IPS DF 6.9 (cell line): ENCODE measurements around the gene NEK5.

Experiments used
- DNase-seq: peaks from one replicate; pipeline ENCODE4 v3.0.0-alpha.2; 2013; ENCODE audit warnings: low read depth, low spot score
- H3K27ac ChIP-seq: one replicate; pipeline ENCODE4 v1.5.1; 2013; ENCODE audit warnings: low read length, control low read depth
- H3K27me3 ChIP-seq: 2 replicates; pipeline ENCODE4 v1.6.1; 2013; ENCODE audit warnings: mild to moderate bottlenecking, low read length; ENCODE audit not compliant: control insufficient read depth, insufficient read depth
- H3K36me3 ChIP-seq: 2 replicates; pipeline ENCODE4 v1.6.1; 2013; ENCODE audit warnings: low read length; ENCODE audit not compliant: control insufficient read depth, insufficient read depth
- H3K4me1 ChIP-seq: 2 replicates; pipeline ENCODE4 v1.6.1; 2013; ENCODE audit warnings: low read length; ENCODE audit not compliant: control insufficient read depth, insufficient read depth
- H3K4me3 ChIP-seq: 2 replicates; pipeline ENCODE4 v1.5.1; 2013; ENCODE audit warnings: mild to moderate bottlenecking, low read length
- H3K9me3 ChIP-seq: 2 replicates; pipeline ENCODE4 v1.6.1; 2013; ENCODE audit warnings: low read length, inconsistent platforms; ENCODE audit not compliant: control insufficient read depth, insufficient read depth
- WGBS: extraction: QIAGEN DNeasy Blood & Tissue Kit; methylation state at CpG from one replicate; pipeline ENCODE4 v1.1.7; 2013; ENCODE audit warnings: mixed read lengths, missing lambda C conversion rate; ENCODE audit not compliant: insufficient read length, insufficient coverage; 5-methylcytosine and 5-hydroxymethylcytosine counted together

Gene NEK5

GRCh38 chr13:52022356-52022755 is 106.5 kb downstream of the NEK5 start:
- Histone ChIP-seq H3K27ac (no peak overlapping the region), H3K4me3 (no peak overlapping the region), H3K9me3 (no peaks in the 10 kb centered on the region), H3K36me3 (peaks cover 3% of the 10 kb centered on the region; the same call in 1 of the 2 replicates), H3K4me1 (no peaks in the 10 kb centered on the region), H3K27me3 (no peaks in the 10 kb centered on the region)
- no CpG with 5 or more reads among the region's 2 CpGs for WGBS
- DNase-seq, result no peak

GRCh38 chr13:52020191-52020590 is 108.7 kb downstream of the NEK5 start:
- peaks cover 7% of the 10 kb centered on the region; the same call in 1 of the 2 replicates for H3K36me3 ChIP-seq

GRCh38 chr13:52016296-52016695 is 112.6 kb downstream of the NEK5 start:
- DNase-seq, result no peak
- H3K36me3 ChIP-seq, result peaks cover 7% of the 10 kb centered on the region; the same call in 1 of the 2 replicates
- no peaks in the 10 kb centered on the region for H3K9me3 ChIP-seq
- H3K27me3 ChIP-seq, result no peaks in the 10 kb centered on the region
- no peak overlapping the region for H3K27ac ChIP-seq
- no CpG with 5 or more reads among the region's 3 CpGs for WGBS
- no peaks in the 10 kb centered on the region for H3K4me1 ChIP-seq
- H3K4me3 ChIP-seq, result no peak overlapping the region

More at GRCh38 chr13:52020191-52020590, 108.7 kb downstream of the NEK5 start:
- H3K9me3 ChIP-seq, result no peaks in the 10 kb centered on the region
- H3K4me1 ChIP-seq, result no peaks in the 10 kb centered on the region
- DNase-seq, result no peak
- no peak overlapping the region for H3K4me3 ChIP-seq
- H3K27ac ChIP-seq, result no peak overlapping the region
- no CpG with 5 or more reads among the region's 3 CpGs for WGBS
- H3K27me3 ChIP-seq, result no peaks in the 10 kb centered on the region

- H3K4me1 ChIP-seq, result 0 out of 2 replicates have a peak, but pooled peaks cover 2% of the 10 kb centered on the region
- H3K9me3 ChIP-seq, result no peaks in the 10 kb centered on the region
- H3K36me3 ChIP-seq, result peaks cover 4% of the 10 kb centered on the region; the same call in 1 of the 2 replicates
- WGBS, result no CpG with 5 or more reads among the region's 8 CpGs
- H3K27ac ChIP-seq, result no peak overlapping the region
- peak overlapping the region; percentile 99; the same call in 1 of the 2 replicates for H3K4me3 ChIP-seq
- no peak for DNase-seq
- H3K27me3 ChIP-seq, result peaks cover 7% of the 10 kb centered on the region
These were observed 116.4 kb downstream of the NEK5 start for GRCh38 chr13:52012512-52012836.

- DNase-seq, result peak; percentile 96
- Histone ChIP-seq H3K9me3 (no peaks in the 10 kb centered on the region), H3K4me1 (0 out of 2 replicates have a peak, but pooled peaks cover 2% of the 10 kb centered on the region), H3K4me3 (peak within 1 kb of the TSS; percentile 99), H3K27ac (no peak within 1 kb of the TSS), H3K36me3 (peaks cover 4% of the 10 kb centered on the region; the same call in 1 of the 2 replicates), H3K27me3 (peaks cover 7% of the 10 kb centered on the region)
- no CpG with 5 or more reads among the region's 82 CpGs for WGBS
These were observed 117.0 kb downstream of the NEK5 start, which contains the start of gene ALG11 for GRCh38 chr13:52011632-52012511. ALG11 (plus strand) TSS chr13:52012398; CDS start chr13:52012419, 21 bp downstream.

- H3K27ac ChIP-seq, result no peak within 1 kb of the TSS
- DNase-seq, result no peak
- H3K27me3 ChIP-seq, result peaks cover 7% of the 10 kb centered on the region
- H3K4me3 ChIP-seq, result peak within 1 kb of the TSS; percentile 99
- no CpG with 5 or more reads among the region's 46 CpGs for WGBS
- H3K36me3 ChIP-seq, result no peaks in the 10 kb centered on the region
- H3K9me3 ChIP-seq, result no peaks in the 10 kb centered on the region
- H3K4me1 ChIP-seq, result 0 out of 2 replicates have a peak, but pooled peaks cover 2% of the 10 kb centered on the region
These were observed 117.8 kb downstream of the NEK5 start, which contains the start of gene ATP7B for GRCh38 chr13:52010890-52011631. ATP7B (minus strand) TSS chr13:52011450; CDS start chr13:52011337, 113 bp downstream.

- no peaks in the 10 kb centered on the region for H3K9me3 ChIP-seq
- peaks cover 7% of the 10 kb centered on the region for H3K27me3 ChIP-seq
- 0 out of 2 replicates have a peak, but pooled peaks cover 2% of the 10 kb centered on the region for H3K4me1 ChIP-seq
- H3K36me3 ChIP-seq, result no peaks in the 10 kb centered on the region
- H3K4me3 ChIP-seq, result no peak overlapping the region
- no CpG with 5 or more reads among the region's 6 CpGs for WGBS
- DNase-seq, result no peak
- no peak overlapping the region for H3K27ac ChIP-seq
These were observed 118.9 kb downstream of the NEK5 start for GRCh38 chr13:52009946-52010345.

- Histone ChIP-seq H3K27me3 (peaks cover 7% of the 10 kb centered on the region), H3K27ac (no peak overlapping the region), H3K9me3 (no peaks in the 10 kb centered on the region), H3K36me3 (no peaks in the 10 kb centered on the region), H3K4me3 (no peak overlapping the region), H3K4me1 (0 out of 2 replicates have a peak, but pooled peaks cover 2% of the 10 kb centered on the region)
- no CpG with 5 or more reads among the region's 8 CpGs for WGBS
- no peak for DNase-seq
These were observed 122.2 kb downstream of the NEK5 start for GRCh38 chr13:52006523-52007245.

GRCh38 chr13:52005841-52006522 is 122.9 kb downstream of the NEK5 start:
- peaks cover 2% of the 10 kb centered on the region; the same call in 1 of the 2 replicates for H3K4me1 ChIP-seq
- H3K27me3 ChIP-seq, result peaks cover 7% of the 10 kb centered on the region
- DNase-seq, result no peak
- no peaks in the 10 kb centered on the region for H3K9me3 ChIP-seq
- H3K4me3 ChIP-seq, result no peak overlapping the region
- no peak overlapping the region for H3K27ac ChIP-seq
- WGBS, result no CpG with 5 or more reads among the region's 13 CpGs
- no peaks in the 10 kb centered on the region for H3K36me3 ChIP-seq
